HUES6 (cell line): ENCODE data around the gene WRAP73.

Experiments
- H3K27ac ChIP-seq: 2 replicates; pipeline ENCODE4 v1.7.0; 2013; ENCODE audit warnings: low read depth, mild to moderate bottlenecking, low read length, inconsistent platforms
- H3K27me3 ChIP-seq: 2 replicates; pipeline ENCODE4 v1.6.1; 2013; ENCODE audit warnings: low read length; ENCODE audit not compliant: control insufficient read depth, insufficient read depth
- H3K36me3 ChIP-seq: 2 replicates; pipeline ENCODE4 v1.6.1; 2013; ENCODE audit warnings: low read length; ENCODE audit not compliant: control insufficient read depth, insufficient read depth
- H3K4me1 ChIP-seq: 2 replicates; pipeline ENCODE4 v1.6.1; 2013; ENCODE audit warnings: low read length; ENCODE audit not compliant: control insufficient read depth, insufficient read depth
- H3K4me3 ChIP-seq: 2 replicates; pipeline ENCODE4 v1.5.1; 2013; ENCODE audit warnings: low read depth, low read length
- H3K9ac ChIP-seq: one replicate; pipeline ENCODE4 v1.6.1; 2013; ENCODE audit warnings: mild to moderate bottlenecking, low read length
- H3K9me3 ChIP-seq: 2 replicates; pipeline ENCODE4 v1.6.1; 2013; ENCODE audit warnings: low read depth, low read length; ENCODE audit not compliant: control insufficient read depth, insufficient read depth

Gene WRAP73

DNA sequence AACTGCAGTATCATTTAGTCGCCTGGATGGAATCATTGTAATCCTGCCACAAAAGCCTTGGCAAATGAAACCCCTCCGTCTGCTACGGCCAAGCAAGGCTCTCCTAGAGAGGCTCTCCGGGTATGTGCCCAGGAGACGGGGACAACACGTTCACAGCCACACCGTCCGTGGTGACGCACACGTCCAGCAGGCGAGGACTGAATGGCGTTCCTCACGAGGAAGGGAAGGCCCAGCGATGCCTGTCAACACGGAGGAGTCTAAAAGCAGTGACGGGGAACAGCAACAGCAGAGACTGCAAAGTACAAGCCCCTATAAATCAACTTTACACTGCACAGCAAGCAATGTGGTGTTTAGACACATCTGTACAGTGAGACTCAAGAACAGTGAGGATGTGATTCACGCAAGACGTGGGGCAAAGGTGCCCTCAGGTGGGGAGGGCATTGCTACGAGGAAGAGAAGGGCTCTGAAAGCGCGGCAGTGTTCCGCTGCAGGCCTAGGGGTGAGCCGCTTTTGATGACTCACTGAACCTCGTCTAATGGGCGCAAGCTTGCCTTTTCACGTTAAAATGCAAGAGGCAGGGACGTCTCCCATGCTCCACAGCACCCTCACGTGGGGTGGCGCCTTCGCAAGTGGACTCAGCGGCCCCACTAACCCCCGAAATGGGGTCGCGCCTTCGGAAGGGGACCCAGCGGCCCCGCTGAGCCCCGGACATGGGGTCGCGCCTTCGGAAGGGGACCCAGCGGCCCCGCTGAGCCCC, 6.8 kb downstream of the WRAP73 start:
- Histone ChIP-seq H3K4me1 (no peaks in the 10 kb centered on the region), H3K9me3 (no peaks in the 10 kb centered on the region), H3K27ac (no peak overlapping the region), H3K4me3 (no peak overlapping the region), H3K9ac (no peak overlapping the region), H3K27me3 (no peaks in the 10 kb centered on the region), H3K36me3 (peaks cover 47% of the 10 kb centered on the region)

DNA sequence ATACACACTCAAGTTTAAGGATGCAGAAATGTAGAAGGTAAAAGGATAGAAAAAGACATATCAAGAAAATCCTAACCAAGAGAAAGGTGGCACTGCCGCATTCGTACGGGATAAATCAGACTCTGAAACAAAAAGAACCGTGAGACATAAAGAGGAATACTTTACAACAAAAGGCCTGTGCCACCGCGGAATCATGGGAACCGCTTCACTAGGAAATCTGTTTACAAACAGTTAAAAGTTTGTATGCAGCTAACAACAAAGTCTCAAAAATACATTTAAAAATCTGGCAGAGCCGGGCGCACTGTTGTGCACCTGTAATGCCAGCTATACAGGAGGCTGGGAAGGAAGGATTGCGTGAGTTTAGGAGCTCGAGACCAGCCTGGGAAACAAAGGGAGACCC, 8.1 kb downstream of the WRAP73 start:
- Histone ChIP-seq H3K4me1 (no peaks in the 10 kb centered on the region), H3K4me3 (no peak overlapping the region), H3K27ac (no peak overlapping the region), H3K9me3 (no peaks in the 10 kb centered on the region), H3K9ac (no peak overlapping the region), H3K27me3 (no peaks in the 10 kb centered on the region), H3K36me3 (peaks cover 54% of the 10 kb centered on the region)

DNA sequence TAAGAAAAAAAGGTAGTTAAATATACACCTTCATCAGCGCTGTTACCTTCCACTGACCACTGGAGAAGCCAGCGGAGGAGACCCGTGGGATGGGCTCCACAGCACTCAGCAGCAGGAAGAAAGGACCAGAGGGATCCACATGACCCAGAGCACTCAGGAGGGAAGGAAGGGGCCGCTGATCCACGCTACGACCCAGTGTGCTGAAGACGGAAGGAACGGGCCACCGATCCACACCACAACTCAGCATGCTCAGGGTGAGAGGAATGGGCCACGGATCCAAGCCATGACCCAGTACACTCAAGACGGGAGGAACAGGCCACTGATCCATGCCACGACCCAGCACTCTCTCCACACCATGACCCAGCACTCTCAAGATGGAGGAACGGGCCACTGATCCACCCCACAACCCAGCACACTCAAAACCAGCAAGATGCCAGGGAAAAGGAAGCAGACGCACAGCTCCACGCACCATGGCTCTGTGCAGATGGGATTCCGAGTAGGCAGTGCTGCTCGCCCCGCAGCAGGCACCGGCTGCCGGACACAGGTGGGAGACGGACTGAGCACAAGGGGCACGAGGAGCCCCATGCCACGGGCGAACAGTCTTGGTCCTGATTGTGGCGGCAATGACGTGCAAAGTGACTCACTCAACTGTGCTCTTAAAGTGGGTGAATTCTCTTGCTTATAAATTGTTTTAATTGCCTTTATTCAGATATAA, 8.7 kb downstream of the WRAP73 start:
- Histone ChIP-seq H3K4me1 (no peaks in the 10 kb centered on the region), H3K4me3 (no peak overlapping the region), H3K9ac (no peak overlapping the region), H3K27me3 (no peaks in the 10 kb centered on the region), H3K36me3 (peaks cover 54% of the 10 kb centered on the region), H3K9me3 (no peaks in the 10 kb centered on the region), H3K27ac (no peak overlapping the region)

DNA sequence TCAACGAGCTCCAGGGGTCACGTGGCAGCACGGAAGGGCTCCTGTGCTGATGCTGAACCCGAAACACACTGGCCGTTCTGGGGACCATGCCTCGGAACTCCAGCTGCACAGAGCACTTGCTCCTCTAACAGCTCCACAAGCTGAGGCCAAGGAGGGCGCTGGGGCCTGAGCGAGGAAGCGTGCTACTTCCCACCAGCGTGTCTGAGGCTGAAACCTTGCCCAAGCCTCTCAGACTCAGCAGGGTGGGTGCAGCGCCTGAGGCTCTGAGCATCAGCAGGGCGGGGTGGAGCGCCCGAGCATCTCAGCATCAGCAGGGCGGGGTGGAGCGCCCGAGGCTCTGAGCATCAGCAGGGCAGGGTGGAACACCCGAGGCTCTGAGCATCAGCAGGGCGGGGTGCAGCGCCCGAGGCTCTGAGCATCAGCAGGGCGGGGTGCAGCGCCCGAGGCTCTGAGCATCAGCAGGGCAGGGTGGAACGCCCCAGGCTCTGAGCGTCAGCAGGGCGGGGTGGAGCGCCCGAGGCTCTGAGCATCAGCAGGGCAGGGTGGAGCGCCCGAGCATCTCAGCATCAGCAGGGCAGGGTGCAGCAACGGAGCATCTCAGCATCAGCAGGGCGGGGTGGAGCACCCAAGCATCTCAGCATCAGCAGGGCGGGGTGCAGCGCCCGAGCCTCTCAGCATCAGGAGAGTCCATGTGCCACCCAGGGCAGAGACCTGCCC, 9.6 kb downstream of the WRAP73 start:
- H3K9ac ChIP-seq = no peak overlapping the region
- H3K9me3 ChIP-seq = no peaks in the 10 kb centered on the region
- H3K27ac ChIP-seq = no peak overlapping the region
- peaks cover 59% of the 10 kb centered on the region for H3K36me3 ChIP-seq
- H3K4me1 ChIP-seq = no peaks in the 10 kb centered on the region
- no peak overlapping the region for H3K4me3 ChIP-seq
- no peaks in the 10 kb centered on the region for H3K27me3 ChIP-seq

DNA sequence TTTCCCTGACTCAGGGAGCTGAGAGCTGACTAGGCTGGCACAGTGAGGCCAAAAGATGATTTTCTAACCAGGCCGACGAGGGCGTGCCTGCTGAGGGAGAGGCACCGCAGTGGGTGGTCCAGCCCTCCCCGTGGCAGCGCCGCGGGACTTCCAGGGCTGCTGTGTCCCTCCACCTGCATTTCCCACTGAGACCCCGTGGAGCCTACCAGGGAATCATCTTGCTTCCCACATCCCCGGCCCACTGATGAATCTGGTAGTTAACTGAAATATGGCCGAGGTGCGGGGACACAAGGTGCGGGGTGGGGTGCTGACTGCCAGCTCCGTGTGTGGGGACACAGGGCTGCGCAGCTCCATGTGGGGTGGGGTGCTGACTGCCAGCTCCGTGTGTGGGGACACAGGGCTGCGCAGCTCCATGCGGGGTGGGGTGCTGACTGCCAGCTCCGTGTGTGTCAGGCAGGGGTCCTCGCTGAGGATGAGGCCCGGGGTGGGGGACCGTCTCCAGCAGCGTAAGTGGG, 10.4 kb downstream of the WRAP73 start:
- no peaks in the 10 kb centered on the region for H3K27me3 ChIP-seq
- H3K9me3 ChIP-seq = no peaks in the 10 kb centered on the region
- H3K4me3 ChIP-seq = no peak overlapping the region
- peaks cover 62% of the 10 kb centered on the region for H3K36me3 ChIP-seq
- H3K27ac ChIP-seq = no peak overlapping the region
- no peak overlapping the region for H3K9ac ChIP-seq
- H3K4me1 ChIP-seq = no peaks in the 10 kb centered on the region

DNA sequence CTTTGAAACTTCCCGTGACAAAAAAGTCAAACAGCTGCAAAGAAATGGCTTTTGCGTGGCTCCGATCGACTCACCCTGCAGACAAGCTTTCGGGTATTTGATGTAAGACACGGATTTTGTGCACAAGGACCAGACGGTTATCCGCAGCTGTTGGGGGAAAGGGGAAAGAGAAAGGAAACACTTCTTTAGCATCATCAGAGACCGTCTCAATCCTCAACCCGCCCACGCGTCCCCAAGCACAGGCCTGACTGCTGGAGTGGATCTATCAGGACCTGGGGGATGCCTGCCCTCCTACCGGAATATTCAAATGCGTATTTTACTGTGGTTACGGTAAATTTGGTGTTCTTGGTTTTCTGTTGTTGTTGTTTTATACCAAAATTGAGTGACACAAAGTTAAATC, 11.2 kb downstream of the WRAP73 start:
- no peaks in the 10 kb centered on the region for H3K4me1 ChIP-seq
- H3K27me3 ChIP-seq = no peaks in the 10 kb centered on the region
- no peak overlapping the region for H3K9ac ChIP-seq
- H3K27ac ChIP-seq = no peak overlapping the region
- H3K36me3 ChIP-seq = peaks cover 68% of the 10 kb centered on the region
- H3K4me3 ChIP-seq = no peak overlapping the region
- no peaks in the 10 kb centered on the region for H3K9me3 ChIP-seq

DNA sequence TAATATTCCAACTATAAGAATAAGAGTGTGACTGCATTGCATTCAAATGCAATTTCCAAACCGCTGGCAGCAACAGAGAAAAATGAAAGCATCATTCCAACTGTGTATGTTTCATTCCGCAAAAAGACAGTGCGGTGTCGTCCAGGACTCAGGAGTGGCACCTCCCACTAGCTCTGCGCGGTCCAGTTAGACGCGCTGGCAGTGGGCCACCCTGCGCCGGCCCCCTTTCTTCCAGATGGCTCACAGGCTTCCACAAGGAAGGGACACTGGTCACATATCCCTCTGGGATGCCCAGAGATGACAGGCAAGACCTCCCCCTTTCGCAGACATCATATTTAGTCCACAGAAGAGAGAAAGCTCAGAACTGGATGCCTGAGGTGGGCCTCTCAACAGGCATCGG, 11.9 kb downstream of the WRAP73 start:
- no peak overlapping the region for H3K27ac ChIP-seq

DNA sequence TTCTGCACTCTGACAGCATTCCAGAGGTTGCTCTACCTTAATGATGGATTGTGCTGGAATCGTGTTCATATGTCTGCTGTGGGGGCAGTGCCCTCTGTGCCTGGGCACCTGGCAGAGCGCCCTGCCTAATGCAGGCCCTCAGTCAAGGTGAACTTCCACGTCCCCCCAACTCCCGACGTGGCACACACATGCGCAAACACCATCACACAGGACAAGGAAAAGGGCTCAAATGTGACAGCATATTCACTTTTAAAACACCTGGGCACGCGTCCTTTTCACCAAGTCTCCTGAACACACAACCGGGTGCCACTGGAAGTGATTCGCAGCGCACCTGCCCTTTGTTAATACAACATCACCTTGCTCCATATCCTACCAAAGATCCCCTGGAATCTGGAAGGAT, 13.4 kb downstream of the WRAP73 start:
- H3K36me3 ChIP-seq = peaks cover 74% of the 10 kb centered on the region
- no peaks in the 10 kb centered on the region for H3K9me3 ChIP-seq
- no peaks in the 10 kb centered on the region for H3K4me1 ChIP-seq
- H3K27ac ChIP-seq = no peak overlapping the region
- H3K9ac ChIP-seq = no peak overlapping the region
- no peaks in the 10 kb centered on the region for H3K27me3 ChIP-seq
- no peak overlapping the region for H3K4me3 ChIP-seq

More for the DNA sequence above, 11.9 kb downstream of the WRAP73 start:
- H3K4me3 ChIP-seq = no peak overlapping the region
- no peak overlapping the region for H3K9ac ChIP-seq
- H3K9me3 ChIP-seq = no peaks in the 10 kb centered on the region
- no peaks in the 10 kb centered on the region for H3K27me3 ChIP-seq
- peaks cover 71% of the 10 kb centered on the region for H3K36me3 ChIP-seq
- no peaks in the 10 kb centered on the region for H3K4me1 ChIP-seq

DNA sequence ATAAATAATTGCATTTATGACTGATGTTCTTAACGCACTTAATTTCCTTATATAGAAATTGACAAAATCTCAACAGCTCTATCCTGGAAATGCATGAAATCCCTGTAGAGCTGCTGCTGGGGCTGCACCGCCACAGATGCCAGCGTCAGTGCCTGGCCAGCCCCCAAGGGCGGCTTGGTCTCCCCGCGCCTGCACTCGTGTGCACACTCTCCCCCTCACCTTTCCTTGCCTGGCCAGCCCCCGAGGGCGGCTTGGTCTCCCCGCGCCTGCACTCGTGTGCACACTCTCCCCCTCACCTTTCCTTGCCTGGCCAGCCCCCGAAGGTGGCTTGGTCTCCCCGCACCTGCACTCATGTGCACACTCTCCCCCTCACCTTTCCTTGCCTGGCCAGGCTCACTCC, 13.8 kb downstream of the WRAP73 start:
- Histone ChIP-seq H3K27ac (no peak overlapping the region), H3K4me1 (no peaks in the 10 kb centered on the region), H3K9ac (no peak overlapping the region), H3K36me3 (peaks cover 74% of the 10 kb centered on the region), H3K4me3 (no peak overlapping the region), H3K9me3 (no peaks in the 10 kb centered on the region), H3K27me3 (no peaks in the 10 kb centered on the region)

DNA sequence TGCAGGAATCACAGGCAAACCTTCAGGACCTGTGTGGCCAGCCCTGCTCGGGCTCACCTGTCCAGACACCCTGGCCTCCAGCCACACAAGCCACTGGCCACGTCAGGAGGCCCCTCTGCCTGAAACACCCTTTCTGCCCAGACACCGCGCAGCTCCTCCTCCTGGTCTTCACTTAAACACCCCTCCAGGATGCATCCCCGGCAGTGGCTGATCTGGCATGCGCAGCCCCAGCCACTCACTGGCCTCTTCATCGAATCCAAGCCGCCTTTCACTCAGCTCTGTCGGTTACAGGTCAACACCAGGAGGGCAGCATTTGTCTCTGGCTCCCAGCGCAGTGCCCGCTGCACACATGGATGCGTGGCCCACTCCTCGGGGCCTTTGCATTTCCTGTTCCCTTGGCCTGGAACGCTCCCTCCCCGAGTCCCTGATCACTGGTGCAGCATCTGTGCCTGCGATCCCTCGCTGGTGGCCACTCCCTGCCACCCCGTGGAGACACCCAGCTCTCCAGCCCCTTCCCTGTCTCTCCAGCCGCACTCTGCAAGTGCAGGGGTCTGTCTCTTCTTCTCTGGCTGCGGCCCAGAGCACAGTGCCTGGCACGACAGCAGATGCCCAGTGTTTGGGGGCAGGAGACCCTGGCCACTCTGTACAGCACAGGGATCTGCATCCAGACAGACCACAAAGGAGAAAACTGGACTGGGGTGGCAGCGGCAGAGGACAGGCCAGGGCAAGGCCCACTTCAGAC, 15.7 kb downstream of the WRAP73 start:
- H3K9me3 ChIP-seq = no peaks in the 10 kb centered on the region
- peaks cover 75% of the 10 kb centered on the region for H3K36me3 ChIP-seq
- H3K27me3 ChIP-seq = no peaks in the 10 kb centered on the region
- H3K9ac ChIP-seq = no peak overlapping the region
- H3K4me1 ChIP-seq = no peaks in the 10 kb centered on the region
- no peak overlapping the region for H3K4me3 ChIP-seq
- no peak overlapping the region for H3K27ac ChIP-seq
